Testis (tissue), 3 donors: ENCODE data around the gene ETV7. TPM values are rescaled to one million over a fixed set of nuclear protein-coding genes. Genes with fewer than 3 reads are reported as not detected.

ENCODE experiments used
- DNase-seq: peaks from one replicate; pipeline ENCODE4 v3.0.0-alpha.2; 2019
- H3K27ac ChIP-seq, 2 donors: fragments of 200-600 bp; sonication (generic); one replicate each; pipeline ENCODE4 v1.5.1; 2019
- H3K27me3 ChIP-seq: fragments of 200-600 bp; sonication (generic); one replicate; pipeline ENCODE4 v1.5.1; 2019
- H3K36me3 ChIP-seq: fragments of 200-600 bp; sonication (generic); one replicate; pipeline ENCODE4 v1.5.1; 2017; ENCODE audit warnings: low read depth; ENCODE audit errors: missing control alignments
- H3K4me1 ChIP-seq: fragments of 200-600 bp; sonication (generic); one replicate; pipeline ENCODE4 v1.5.1; 2019
- H3K4me3 ChIP-seq, 2 donors: fragments of 200-600 bp; sonication (generic); one replicate each; pipeline ENCODE4 v1.5.1; 2017 to 2019
- H3K9me3 ChIP-seq: fragments of 200-600 bp; sonication (generic); one replicate; pipeline ENCODE4 v1.5.1; 2017
- POLR2A ChIP-seq: fragments of 450-650 bp; IDR thresholded peaks from one replicate; pipeline ENCODE4 v1.6.1; 2017; ENCODE audit warnings: antibody characterized with exemption, mild to moderate bottlenecking, moderate library complexity
- WGBS, 2 donors: methylation state at CpG; one replicate each; pipeline ENCODE4 v1.1.5; 2018; 5-methylcytosine and 5-hydroxymethylcytosine counted together
- intact Hi-C: fragments of 100-400 bp; cut with DNase I; formaldehyde crosslinking; loops from one replicate; pipeline ENCODE4 v1.15.1; 2023; ENCODE audit warnings: low total_unique reads
- polyA plus RNA-seq: library from polyadenylated mRNA; stranded (reverse); fragments of 350-450 nt; fragmentation: Illumina TruSeq; extraction: RNeasy Lipid Tissue Mini Kit (QIAGEN cat#74804); gene quantifications from one replicate; pipeline ENCODE4 v1.2.3, GENCODE V29; 2014; ENCODE audit warnings: low read depth, low replicate concordance; ENCODE audit not compliant: insufficient read depth
- total RNA-seq, 2 donors: library from RNA; depleted of rRNA; stranded (reverse); fragments of >200 nt; gene quantifications; one replicate each; pipeline ENCODE4 v1.2.3, GENCODE V29; 2016
- TF ChIP-seq, protein P1 (sequence below), 3 experiments: fragments of 450-650 bp in 2 of 3; fragments of 200-600 bp in 1 of 3; sonication (generic) in 1 of 3; IDR thresholded peaks; one replicate each; pipeline ENCODE4 v1.5.1; 2016 to 2019; ENCODE audit warnings: antibody characterized with exemption in 3 of 3, mild to moderate bottlenecking in 2 of 3, moderate library complexity in 1 of 3

The ETV7 gene
- total and polyA plus RNA-seq, 3 donors from 2014 or later: 0.68 to 2.2 (median 1.3) TPM

DNA sequence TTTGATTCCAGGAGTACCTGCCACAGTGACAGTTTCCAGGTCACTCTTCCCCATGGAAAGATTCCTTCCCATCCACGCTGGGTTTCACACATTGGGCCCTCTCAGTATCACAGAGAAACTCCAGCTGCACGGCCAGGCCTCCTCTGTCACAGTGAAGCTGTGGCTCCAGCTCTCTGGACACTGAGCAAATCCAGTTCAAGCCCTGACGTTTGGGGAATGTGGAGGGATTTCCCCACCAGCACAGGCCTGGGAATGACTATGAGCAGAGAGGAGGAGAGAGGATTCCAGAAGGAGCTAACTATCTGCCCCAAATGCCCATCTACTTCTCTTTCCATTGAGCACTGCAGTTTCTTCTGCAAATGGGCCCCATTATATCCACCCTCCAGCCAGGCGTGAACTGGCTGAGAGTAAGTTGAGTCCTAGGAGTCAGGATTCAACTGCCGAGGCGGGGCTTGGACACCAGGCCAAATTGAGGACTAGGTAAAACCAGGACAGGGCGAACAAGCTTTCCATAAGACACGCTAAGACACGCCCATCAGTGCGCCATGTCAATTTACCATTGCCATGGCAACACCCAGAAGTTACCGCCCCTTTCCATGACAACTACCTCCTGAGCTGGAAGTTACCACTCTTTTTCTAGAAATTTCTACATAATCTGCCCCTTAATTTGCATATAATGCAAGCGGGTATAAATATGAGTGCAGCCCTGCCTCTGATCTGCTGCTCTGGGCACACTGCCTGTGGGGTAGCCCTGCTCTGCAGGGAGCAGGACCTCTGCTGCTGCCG lies 41.6 kb downstream of the ETV7 start:
- Histone ChIP-seq H3K9me3 (no peaks in the 10 kb centered on the region), H3K4me3 (peak overlapping the region in 1 of 2 donors; percentile 29), H3K27ac (no peak overlapping the region), H3K27me3 (no peaks in the 10 kb centered on the region), H3K4me1 (peaks cover 22% of the 10 kb centered on the region), H3K36me3 (no peaks in the 10 kb centered on the region)
- WGBS, 2 donors: 54 to 63% methylated on average over 13 of the region's 13 CpGs
- TF ChIP-seq, protein P1, sequence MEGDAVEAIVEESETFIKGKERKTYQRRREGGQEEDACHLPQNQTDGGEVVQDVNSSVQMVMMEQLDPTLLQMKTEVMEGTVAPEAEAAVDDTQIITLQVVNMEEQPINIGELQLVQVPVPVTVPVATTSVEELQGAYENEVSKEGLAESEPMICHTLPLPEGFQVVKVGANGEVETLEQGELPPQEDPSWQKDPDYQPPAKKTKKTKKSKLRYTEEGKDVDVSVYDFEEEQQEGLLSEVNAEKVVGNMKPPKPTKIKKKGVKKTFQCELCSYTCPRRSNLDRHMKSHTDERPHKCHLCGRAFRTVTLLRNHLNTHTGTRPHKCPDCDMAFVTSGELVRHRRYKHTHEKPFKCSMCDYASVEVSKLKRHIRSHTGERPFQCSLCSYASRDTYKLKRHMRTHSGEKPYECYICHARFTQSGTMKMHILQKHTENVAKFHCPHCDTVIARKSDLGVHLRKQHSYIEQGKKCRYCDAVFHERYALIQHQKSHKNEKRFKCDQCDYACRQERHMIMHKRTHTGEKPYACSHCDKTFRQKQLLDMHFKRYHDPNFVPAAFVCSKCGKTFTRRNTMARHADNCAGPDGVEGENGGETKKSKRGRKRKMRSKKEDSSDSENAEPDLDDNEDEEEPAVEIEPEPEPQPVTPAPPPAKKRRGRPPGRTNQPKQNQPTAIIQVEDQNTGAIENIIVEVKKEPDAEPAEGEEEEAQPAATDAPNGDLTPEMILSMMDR (IDR thresholded peaks at IDR 0.05): no peak
- no peak for TF ChIP-seq POLR2A
- intact Hi-C loops: no loop called here
- peak; percentile 47 for DNase-seq

DNA sequence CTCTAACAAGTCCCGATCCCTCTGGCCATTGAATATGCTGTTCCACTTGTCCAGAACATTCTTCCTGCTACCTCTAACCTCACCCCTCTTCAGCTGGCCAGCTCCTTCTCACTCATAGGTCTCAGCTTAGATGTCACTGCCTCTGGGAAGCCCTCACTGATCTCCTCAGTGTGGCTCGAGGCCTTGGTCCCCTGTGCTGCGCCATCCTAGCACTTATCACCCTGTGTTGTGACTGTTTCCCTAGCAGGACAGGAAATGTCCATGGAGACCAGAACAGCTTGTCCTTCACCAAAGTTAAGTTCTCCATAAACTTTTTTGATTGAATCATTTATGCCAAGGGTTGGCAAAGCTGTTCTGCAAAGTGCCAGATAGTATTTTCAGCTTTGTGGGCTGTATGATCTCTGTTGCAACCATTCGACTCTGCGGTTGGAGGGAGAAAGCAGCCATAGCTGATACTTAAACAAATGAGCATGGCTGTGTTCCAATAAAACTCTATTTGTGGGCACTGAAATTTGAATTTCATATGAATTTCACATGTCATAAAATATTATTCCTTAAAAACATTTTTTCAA lies 44.3 kb downstream of the ETV7 start:
- TF ChIP-seq, protein P1 (IDR thresholded peaks at IDR 0.05): no peak
- TF ChIP-seq POLR2A: no peak
- H3K9me3 ChIP-seq: no peaks in the 10 kb centered on the region
- no peak overlapping the region for H3K27ac ChIP-seq
- no peak overlapping the region for H3K4me3 ChIP-seq
- no peaks in the 10 kb centered on the region for H3K36me3 ChIP-seq
- intact Hi-C loops: no loop called here
- DNase-seq: no peak
- no peaks in the 10 kb centered on the region for H3K27me3 ChIP-seq
- 65 to 86% methylated on average over 5 of the region's 5 CpGs for WGBS, 2 donors
- H3K4me1 ChIP-seq: peaks cover 11% of the 10 kb centered on the region

DNA sequence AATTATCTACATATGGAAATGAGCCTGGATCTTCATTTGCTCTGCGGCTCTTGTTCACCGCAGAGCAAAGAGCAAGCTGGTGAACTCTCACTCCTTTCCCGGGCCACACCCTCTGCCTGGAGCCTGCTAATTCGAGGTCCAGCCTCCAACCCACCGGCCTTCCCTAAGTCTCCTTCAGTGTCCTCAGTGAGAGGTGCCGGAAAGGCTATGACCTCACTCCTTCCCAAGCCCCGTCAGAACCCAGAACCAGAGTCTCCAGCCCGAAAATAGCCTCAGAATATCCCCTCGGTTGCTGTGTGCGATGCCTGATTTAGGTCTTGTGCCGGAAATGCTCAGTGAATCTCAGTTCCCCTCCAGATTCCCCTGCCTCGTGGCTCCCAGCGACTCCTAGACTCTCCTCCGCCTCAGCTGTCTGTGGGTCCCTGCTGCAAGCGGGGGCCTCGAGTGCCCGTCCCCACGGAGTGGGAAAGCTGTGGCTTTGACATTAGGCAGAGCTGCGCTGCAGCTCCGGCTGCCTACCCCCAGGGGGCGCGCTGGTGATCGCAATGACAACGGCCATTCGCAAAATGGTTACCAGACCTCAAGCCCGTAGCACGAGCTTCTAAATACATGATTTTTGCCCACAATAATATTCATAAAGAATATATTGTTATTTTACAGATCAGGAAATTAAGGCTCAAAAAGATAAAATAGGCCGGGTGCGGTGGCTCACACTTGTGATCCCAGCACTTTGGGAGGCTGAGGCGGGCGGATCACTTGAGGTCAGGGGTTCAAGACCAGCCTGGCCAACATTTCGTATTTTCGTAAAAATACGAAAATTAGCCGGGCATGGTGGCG lies 46.6 kb downstream of the ETV7 start:
- Histone ChIP-seq H3K36me3 (no peaks in the 10 kb centered on the region), H3K4me1 (peaks cover 9% of the 10 kb centered on the region), H3K4me3 (peak overlapping the region in 1 of 2 donors; percentile 0), H3K27me3 (no peaks in the 10 kb centered on the region), H3K9me3 (no peaks in the 10 kb centered on the region), H3K27ac (peak overlapping the region in 1 of 2 donors; percentile 70)
- TF ChIP-seq, protein P1 (IDR thresholded peaks at IDR 0.05): peak; percentile 83 to 96 (median 85)
- TF ChIP-seq POLR2A: no peak
- 16 to 29% methylated on average over 26 to 36 of the region's 36 CpGs for WGBS, 2 donors
- intact Hi-C loops: no loop called here
- DNase-seq: peak; percentile 87

DNA sequence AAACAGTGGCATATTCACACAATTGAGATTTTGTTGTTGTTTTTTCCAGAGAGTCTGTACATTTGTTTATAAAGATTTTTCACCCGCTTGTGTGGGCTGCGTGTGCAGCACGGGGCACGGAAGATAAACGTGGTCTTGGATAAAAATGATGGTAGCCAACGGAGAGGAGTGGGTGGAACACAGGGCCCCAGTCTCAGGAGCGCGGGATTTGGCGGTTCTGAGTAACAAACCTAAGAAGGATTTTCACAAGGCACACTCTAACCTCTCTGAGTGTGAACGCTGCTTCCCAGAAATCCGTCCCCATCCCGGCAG lies 47.2 kb downstream of the ETV7 start:
- WGBS, 2 donors: 30 to 47% methylated on average over 12 of the region's 12 CpGs

More for the DNA sequence above, 47.2 kb downstream of the ETV7 start:
- intact Hi-C loops: no loop called here
- TF ChIP-seq POLR2A: no peak
- TF ChIP-seq, protein P1 (IDR thresholded peaks at IDR 0.05): no peak
- peak overlapping the region in 1 of 2 donors; percentile 0 for H3K4me3 ChIP-seq
- no peaks in the 10 kb centered on the region for H3K27me3 ChIP-seq
- H3K36me3 ChIP-seq: no peaks in the 10 kb centered on the region
- H3K27ac ChIP-seq: peak overlapping the region in 1 of 2 donors; percentile 70
- no peaks in the 10 kb centered on the region for H3K9me3 ChIP-seq
- H3K4me1 ChIP-seq: peaks cover 9% of the 10 kb centered on the region
- DNase-seq: no peak
